Measurements from ENCODE around the gene SUN5. TPM values are rescaled to one million over a fixed set of nuclear protein-coding genes. Genes with fewer than 3 reads are reported as not detected.

SUN5 gene
- polyA plus RNA-seq, 2 of the 4 experiments (the other 2 are of a cell fraction): not detected

GRCh38 chr20:32934580-32934979 is 69.7 kb downstream of the SUN5 start:
- ChIA-PET POLR2A (no interaction called here), CTCF (no interaction called here)
- Histone ChIP-seq H3K9me3 (peaks cover 13% of the 10 kb centered on the region; the same call in 2 of the 3 replicates), H3K27ac (no peak overlapping the region), H3K4me2 (no peak overlapping the region), H3K4me1 (no peaks in the 10 kb centered on the region), H3K4me3 (no peak overlapping the region)
- TF ChIP-seq FOSB (CRISPR knock-in tag; IDR thresholded peaks at IDR 0.05) (no peak), RARB (CRISPR knock-in tag; IDR thresholded peaks at IDR 0.05) (no peak), ATOH8 (CRISPR knock-in tag; IDR thresholded peaks at IDR 0.05; ENCODE audit: low read depth) (no peak), SREBF2 (IDR thresholded peaks at IDR 0.05) (no peak), CTCF (IDR thresholded peaks at IDR 0.05) (no peak), MAFK (IDR thresholded peaks at IDR 0.05; ENCODE audit: partially characterized antibody) (no peak), RCOR1 (IDR thresholded peaks at IDR 0.05; ENCODE audit: low read depth, low read length) (no peak), TFCP2L1 (CRISPR knock-in tag; IDR thresholded peaks at IDR 0.05) (no peak), RAD21 (conservative IDR thresholded peaks at IDR 0.05 in 1 of 2, IDR thresholded peaks at IDR 0.05 in 1 of 2) (no peak), ZC3H11A (IDR thresholded peaks at IDR 0.05) (no peak), HOXB13 (CRISPR knock-in tag; IDR thresholded peaks at IDR 0.05; ENCODE audit: low read depth) (no peak), RFX5 (IDR thresholded peaks at IDR 0.05) (no peak), NPAS2 (CRISPR knock-in tag; IDR thresholded peaks at IDR 0.05; ENCODE audit: borderline replicate concordance) (no peak)
- FAIRE-seq (no peak), DNase-seq (ENCODE audit: low read depth in 1 of 2, low spot score in 1 of 2) (no peak), ATAC-seq (no peak)
- 2% methylated on average over 4 of the region's 4 CpGs for WGBS (ENCODE audit: missing lambda C conversion rate)

Other genes with a start within 250 kb of the SUN5 start
- gene DNMT3B, start 242.0 kb downstream of the SUN5 start, polyA plus RNA-seq (2011; rRNA removed): 5.2 and 6.2 TPM in 2 replicates
- gene DNMT3B, start 242.0 kb downstream of the SUN5 start, polyA plus RNA-seq (2017; fragmentation: RNase III; extraction: RNeasy Plus Mini Kit Qiagen cat#74134 plus additional on column Dnase treatment): 9.5 to 11.3 TPM (median 10.1 TPM) in 3 replicates
- 126 and 149 TPM in 2 replicates for gene MAPRE1, start 184.5 kb downstream of the SUN5 start, polyA plus RNA-seq (2011; rRNA removed)
- 140 to 151 TPM (median 143 TPM) in 3 replicates for gene MAPRE1, start 184.5 kb downstream of the SUN5 start, polyA plus RNA-seq (2017; fragmentation: RNase III; extraction: RNeasy Plus Mini Kit Qiagen cat#74134 plus additional on column Dnase treatment)
- gene EFCAB8, start 145.5 kb downstream of the SUN5 start, polyA plus RNA-seq (2011; rRNA removed): not detected in 2 replicates
- gene EFCAB8, start 145.5 kb downstream of the SUN5 start, polyA plus RNA-seq (2017; fragmentation: RNase III; extraction: RNeasy Plus Mini Kit Qiagen cat#74134 plus additional on column Dnase treatment): not detected in 3 replicates
- gene BPIFB2, start 3.3 kb upstream of the SUN5 start, polyA plus RNA-seq (2011; rRNA removed): not detected in 2 replicates
- not detected in 3 replicates for gene BPIFB2, start 3.3 kb upstream of the SUN5 start, polyA plus RNA-seq (2017; fragmentation: RNase III; extraction: RNeasy Plus Mini Kit Qiagen cat#74134 plus additional on column Dnase treatment)
- not detected in 2 replicates for gene BPIFB6, start 27.2 kb upstream of the SUN5 start, polyA plus RNA-seq (2011; rRNA removed)
- gene BPIFB6, start 27.2 kb upstream of the SUN5 start, polyA plus RNA-seq (2017; fragmentation: RNase III; extraction: RNeasy Plus Mini Kit Qiagen cat#74134 plus additional on column Dnase treatment): not detected in 3 replicates
- not detected in 2 replicates for gene BPIFB3, start 49.5 kb upstream of the SUN5 start, polyA plus RNA-seq (2011; rRNA removed)
- gene BPIFB3, start 49.5 kb upstream of the SUN5 start, polyA plus RNA-seq (2017; fragmentation: RNase III; extraction: RNeasy Plus Mini Kit Qiagen cat#74134 plus additional on column Dnase treatment): not detected in 3 replicates
- not detected in 2 replicates for gene BPIFB4, start 75.2 kb upstream of the SUN5 start, polyA plus RNA-seq (2011; rRNA removed)
- gene BPIFB4, start 75.2 kb upstream of the SUN5 start, polyA plus RNA-seq (2017; fragmentation: RNase III; extraction: RNeasy Plus Mini Kit Qiagen cat#74134 plus additional on column Dnase treatment): not detected in 3 replicates
- 0.16 TPM in 1 of 2 replicates, not detected in the other for gene BPIFA2, start 163.7 kb upstream of the SUN5 start, polyA plus RNA-seq (2011; rRNA removed)
- gene BPIFA2, start 163.7 kb upstream of the SUN5 start, polyA plus RNA-seq (2017; fragmentation: RNase III; extraction: RNeasy Plus Mini Kit Qiagen cat#74134 plus additional on column Dnase treatment): not detected in 3 replicates
- not detected in 2 replicates for gene BPIFA3, start 212.9 kb upstream of the SUN5 start, polyA plus RNA-seq (2011; rRNA removed)
- gene BPIFA3, start 212.9 kb upstream of the SUN5 start, polyA plus RNA-seq (2017; fragmentation: RNase III; extraction: RNeasy Plus Mini Kit Qiagen cat#74134 plus additional on column Dnase treatment): not detected in 3 replicates
- gene BPIFA1, start 231.6 kb upstream of the SUN5 start, polyA plus RNA-seq (2011; rRNA removed): not detected in 2 replicates
- not detected in 3 replicates for gene BPIFA1, start 231.6 kb upstream of the SUN5 start, polyA plus RNA-seq (2017; fragmentation: RNase III; extraction: RNeasy Plus Mini Kit Qiagen cat#74134 plus additional on column Dnase treatment)

Measured in A549 (cell line).